ENCODE results near the gene PIP5K1C. TPM values are rescaled to one million over a fixed set of nuclear protein-coding genes. Genes with fewer than 3 reads are reported as not detected.
A peak's percentile ranks its signal among the peaks of the same experiment; 100 is the strongest.

PIP5K1C gene
- 10 to 100 TPM; 31.3 to 45.8 TPM for total RNA-seq

DNA sequence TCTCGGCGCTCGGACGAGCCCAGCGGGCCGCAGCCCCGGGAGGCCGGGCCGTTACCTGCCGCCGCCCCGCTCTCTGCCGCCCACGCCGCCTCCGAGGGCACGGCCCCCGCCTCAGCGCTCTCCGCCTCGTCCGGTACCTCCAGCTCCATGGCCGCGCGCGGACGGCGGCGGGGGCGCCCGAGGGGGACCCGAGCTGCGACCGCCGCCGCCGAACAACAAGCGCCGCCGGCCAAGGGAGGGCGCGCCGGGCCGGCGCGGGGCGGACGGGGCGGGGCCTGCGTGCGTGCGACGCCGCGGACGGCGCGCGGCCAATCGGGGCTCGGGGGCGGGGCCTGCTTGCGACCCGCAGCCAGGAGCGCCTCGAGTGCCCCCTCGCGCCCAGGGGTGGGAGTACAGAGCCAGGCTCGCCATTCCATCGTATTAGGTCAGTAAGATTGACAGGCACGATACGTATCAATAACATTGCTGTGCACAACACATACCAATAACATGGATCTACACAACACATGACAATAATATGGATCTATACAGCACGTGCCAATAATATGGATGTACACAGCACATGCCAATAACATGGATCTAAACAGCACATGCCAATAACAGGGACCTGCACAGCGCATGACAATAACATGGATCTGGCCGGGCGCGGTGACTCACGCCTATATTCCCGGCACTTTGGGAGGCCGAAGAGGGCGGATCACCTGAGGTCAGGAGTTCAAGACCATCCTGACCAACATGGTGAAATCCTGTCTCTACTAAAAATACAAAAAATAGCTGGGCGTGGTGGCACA, at the start of gene PIP5K1C:
TSS of gene PIP5K1C (minus strand) at position 227 of the 791 bp plus-strand sequence. CDS start at position 149, 78 bp downstream.
- peaks cover under 1% of the 10 kb centered on the region for H3K36me3 ChIP-seq
- H3K9me3 ChIP-seq, result no peaks in the 10 kb centered on the region
- peak within 1 kb of the TSS; percentile 87 to 96 for H3K4me3 ChIP-seq
- peak; percentile 87 for DNase-seq (ENCODE audit: low spot score)
- peaks cover 0 to 25% of the 10 kb centered on the region in 2 donors for H3K4me1 ChIP-seq
- H3K27me3 ChIP-seq, result no peaks in the 10 kb centered on the region
- peak within 1 kb of the TSS; percentile 84 to 90 for H3K27ac ChIP-seq
- TF ChIP-seq CTCF (IDR thresholded peaks at IDR 0.05), result peak; percentile 70 to 82

DNA sequence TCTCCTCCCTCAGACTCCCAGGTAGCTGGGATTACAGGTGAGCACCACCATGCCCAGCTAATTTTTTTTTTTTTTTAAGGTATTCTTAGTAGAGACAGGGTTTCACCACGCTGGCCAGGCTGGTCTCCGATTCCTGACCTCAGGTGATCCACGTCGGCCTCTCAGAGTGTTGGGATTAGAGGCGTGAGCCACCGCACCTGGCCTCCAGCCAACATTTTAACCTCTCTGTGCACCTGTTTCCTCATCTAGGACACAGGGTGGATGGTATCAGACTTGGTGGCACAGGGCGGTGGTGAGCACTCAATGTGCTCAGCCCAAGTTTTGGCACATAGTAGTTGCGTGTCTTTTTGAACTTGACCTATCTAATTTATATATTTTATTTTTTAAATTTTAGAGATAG, 48.7 kb upstream of the PIP5K1C start:
- H3K9me3 ChIP-seq, result no peaks in the 10 kb centered on the region
- DNase-seq (ENCODE audit: low spot score), result no peak
- no peaks in the 10 kb centered on the region for H3K27me3 ChIP-seq
- TF ChIP-seq CTCF (IDR thresholded peaks at IDR 0.05), result no peak
- no peak overlapping the region for H3K4me3 ChIP-seq
- no peaks in the 10 kb centered on the region for H3K4me1 ChIP-seq
- peaks cover 40% of the 10 kb centered on the region for H3K36me3 ChIP-seq
- H3K27ac ChIP-seq, result no peak overlapping the region

DNA sequence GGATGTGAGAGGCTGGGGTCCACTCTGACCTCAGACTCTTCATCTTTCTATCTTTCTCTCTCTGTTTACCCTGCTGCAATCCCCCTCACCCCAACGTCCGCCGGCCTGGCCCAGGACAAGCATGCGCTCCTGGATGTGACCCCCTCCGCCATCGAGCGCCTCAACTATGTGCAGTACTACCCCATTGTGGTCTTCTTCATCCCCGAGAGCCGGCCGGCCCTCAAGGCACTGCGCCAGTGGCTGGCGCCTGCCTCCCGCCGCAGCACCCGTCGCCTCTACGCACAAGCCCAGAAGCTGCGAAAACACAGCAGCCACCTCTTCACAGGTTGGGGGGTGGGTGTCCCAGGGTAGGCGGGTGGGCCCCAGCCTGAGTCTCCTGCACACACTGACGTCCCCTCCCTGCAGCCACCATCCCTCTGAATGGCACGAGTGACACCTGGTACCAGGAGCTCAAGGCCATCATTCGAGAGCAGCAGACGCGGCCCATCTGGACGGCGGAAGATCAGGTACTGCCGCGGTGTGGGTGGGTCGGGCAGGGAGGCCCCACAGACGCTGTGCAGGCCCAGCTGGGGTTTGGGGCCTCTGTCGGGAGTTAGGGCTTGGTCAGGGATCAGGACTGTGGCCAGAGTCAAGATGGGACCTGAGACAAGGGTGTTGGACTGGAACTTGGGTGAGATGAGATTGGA, 46.2 kb upstream of the PIP5K1C start:
- Histone ChIP-seq H3K4me1 (no peaks in the 10 kb centered on the region), H3K27ac (no peak overlapping the region), H3K4me3 (no peak overlapping the region), H3K36me3 (peaks cover 15% of the 10 kb centered on the region), H3K27me3 (no peaks in the 10 kb centered on the region), H3K9me3 (no peaks in the 10 kb centered on the region)
- DNase-seq (ENCODE audit: low spot score), result no peak
- no peak for TF ChIP-seq CTCF (IDR thresholded peaks at IDR 0.05)

GRCh38 chr19:3745363-3746045, 45.2 kb upstream of the PIP5K1C start:
- no peak overlapping the region for H3K4me3 ChIP-seq
- peaks cover 6% of the 10 kb centered on the region for H3K36me3 ChIP-seq
- no peaks in the 10 kb centered on the region for H3K27me3 ChIP-seq
- no peak for DNase-seq (ENCODE audit: low spot score)
- no peaks in the 10 kb centered on the region for H3K4me1 ChIP-seq
- no peak for TF ChIP-seq CTCF (IDR thresholded peaks at IDR 0.05)
- H3K27ac ChIP-seq, result no peak overlapping the region
- H3K9me3 ChIP-seq, result no peaks in the 10 kb centered on the region

DNA sequence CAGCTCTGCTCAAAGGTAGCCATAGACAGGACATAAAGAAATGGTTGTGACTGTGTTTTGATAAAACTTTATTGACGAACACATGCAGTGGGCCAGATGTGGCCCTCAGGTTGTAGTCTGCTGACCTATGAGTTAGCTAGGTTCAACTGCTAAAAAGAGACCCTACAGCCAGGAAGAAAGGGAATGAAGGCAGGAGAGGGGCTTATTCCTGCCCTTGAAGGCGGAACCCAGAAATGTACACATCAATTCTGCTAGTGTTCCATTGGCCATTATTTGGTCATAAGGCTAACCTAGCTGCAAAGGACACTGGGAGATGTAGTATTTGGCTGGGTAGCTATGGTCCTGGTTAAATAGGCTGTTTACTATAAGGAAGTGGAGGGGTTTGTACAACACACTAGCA, 43.2 kb upstream of the PIP5K1C start:
- Histone ChIP-seq H3K27me3 (no peaks in the 10 kb centered on the region), H3K4me3 (no peak overlapping the region), H3K9me3 (no peaks in the 10 kb centered on the region), H3K27ac (no peak overlapping the region), H3K36me3 (no peaks in the 10 kb centered on the region), H3K4me1 (no peaks in the 10 kb centered on the region)
- DNase-seq (ENCODE audit: low spot score), result no peak
- TF ChIP-seq CTCF (IDR thresholded peaks at IDR 0.05), result no peak

Measured in right atrium auricular region (tissue), 2 donors.